SK-N-MC (cell line): ENCODE data around the gene HIRA.
"Not testable (repeated sequence)": the region's sequence is repeated elsewhere in the genome, so short reads cannot be mapped to it uniquely, and the experiment has no call there.

Experiments
- DNase-seq: peaks from one replicate; pipeline ENCODE4 v3.0.0-alpha.2; 2011; ENCODE audit warnings: low read depth, low spot score
- H3K27ac ChIP-seq: fragments of 200-600 bp; sonication (generic); 2 replicates; pipeline ENCODE4 v1.5.1; 2016; ENCODE audit warnings: mixed run types
- H3K36me3 ChIP-seq: fragments of 200-600 bp; sonication (generic); 2 replicates; pipeline ENCODE4 v1.6.1; 2017; ENCODE audit warnings: antibody characterized with exemption, low read length, mixed read lengths; ENCODE audit not compliant: insufficient read depth
- H3K4me3 ChIP-seq: fragments of 200-600 bp; sonication (generic); 2 replicates; pipeline ENCODE4 v1.5.1; 2016
- H3K9ac ChIP-seq: fragments of 200-600 bp; sonication (generic); 2 replicates; pipeline ENCODE4 v1.8.0; 2017; ENCODE audit warnings: mixed run types, mixed read lengths; ENCODE audit not compliant: insufficient read length
- H3K9me3 ChIP-seq: fragments of 200-600 bp; sonication (generic); 2 replicates; pipeline ENCODE4 v1.6.1; 2017; ENCODE audit warnings: low read depth, mild to moderate bottlenecking, antibody characterized with exemption, low read length, moderate library complexity, mixed read lengths
- EZH2 ChIP-seq: fragments of 200-600 bp; sonication (generic); IDR thresholded peaks from one replicate; pipeline ENCODE4 v1.6.1; 2017; ENCODE audit warnings: antibody characterized with exemption
- FOXP2 ChIP-seq: optimal IDR thresholded peaks from 2 replicates; pipeline ENCODE3; 2011; ENCODE audit warnings: mild to moderate bottlenecking, moderate library complexity; ENCODE audit not compliant: insufficient read depth; ENCODE audit errors: extremely low read length, control extremely low read depth
- POLR2AphosphoS5 ChIP-seq: IDR thresholded peaks from 2 replicates; pipeline ENCODE4 v1.6.1; 2012; ENCODE audit warnings: mild to moderate bottlenecking, low read depth, low read length, borderline replicate concordance

Gene HIRA

GRCh38 chr22:19330865-19331418, 100.6 kb downstream of the HIRA start:
- TF ChIP-seq FOXP2 (no peak), POLR2AphosphoS5 (no peak), EZH2 (no peak)
- Histone ChIP-seq H3K36me3 (peaks cover 56% of the 10 kb centered on the region), H3K9ac (no peak overlapping the region), H3K4me3 (no peak overlapping the region), H3K9me3 (peaks cover 3% of the 10 kb centered on the region; the same call in 1 of the 2 replicates), H3K27ac (no peak overlapping the region)
- no peak for DNase-seq

- not testable (repeated sequence) for H3K9me3 ChIP-seq, H3K4me3 ChIP-seq, DNase-seq, H3K27ac ChIP-seq, H3K9ac ChIP-seq
- H3K36me3 ChIP-seq, result peaks cover 49% of the 10 kb centered on the region
Measured at GRCh38 chr22:19330205-19330604, 101.3 kb downstream of the HIRA start.

- Histone ChIP-seq H3K27ac (no peak overlapping the region), H3K36me3 (peaks cover 42% of the 10 kb centered on the region), H3K9ac (no peak overlapping the region), H3K4me3 (no peak overlapping the region), H3K9me3 (no peaks in the 10 kb centered on the region)
- TF ChIP-seq EZH2, result no peak
- no peak for TF ChIP-seq FOXP2
- TF ChIP-seq POLR2AphosphoS5, result no peak
- no peak for DNase-seq
Measured at GRCh38 chr22:19329454-19329853, 102.1 kb downstream of the HIRA start.

GRCh38 chr22:19325296-19325948, 106.1 kb downstream of the HIRA start:
- TF ChIP-seq FOXP2 (no peak), EZH2 (no peak), POLR2AphosphoS5 (no peak)
- H3K9ac ChIP-seq, result no peak overlapping the region
- H3K36me3 ChIP-seq, result peaks cover 16% of the 10 kb centered on the region
- H3K4me3 ChIP-seq, result no peak overlapping the region
- no peaks in the 10 kb centered on the region for H3K9me3 ChIP-seq
- no peak for DNase-seq
- no peak overlapping the region for H3K27ac ChIP-seq

GRCh38 chr22:19323420-19323819, 108.1 kb downstream of the HIRA start:
- not testable (repeated sequence) for H3K4me3 ChIP-seq, H3K9ac ChIP-seq, H3K27ac ChIP-seq, DNase-seq, H3K9me3 ChIP-seq, H3K36me3 ChIP-seq

- H3K9ac ChIP-seq, result no peak overlapping the region
- no peak for DNase-seq
- no peak for TF ChIP-seq POLR2AphosphoS5
- TF ChIP-seq FOXP2, result no peak
- no peak for TF ChIP-seq EZH2
- H3K27ac ChIP-seq, result no peak overlapping the region
- H3K36me3 ChIP-seq, result no peaks in the 10 kb centered on the region
- H3K4me3 ChIP-seq, result no peak overlapping the region
- peaks cover under 1% of the 10 kb centered on the region; the same call in 1 of the 2 replicates for H3K9me3 ChIP-seq
Measured at GRCh38 chr22:19321757-19322156, 109.8 kb downstream of the HIRA start.

- not testable (repeated sequence) for H3K9me3 ChIP-seq, DNase-seq, H3K4me3 ChIP-seq, H3K27ac ChIP-seq, H3K9ac ChIP-seq, H3K36me3 ChIP-seq
Measured at GRCh38 chr22:19320136-19320535, 111.4 kb downstream of the HIRA start.

- TF ChIP-seq EZH2 (no peak), POLR2AphosphoS5 (no peak), FOXP2 (no peak)
- no peak for DNase-seq
- no peak overlapping the region for H3K4me3 ChIP-seq
- H3K36me3 ChIP-seq, result no peaks in the 10 kb centered on the region
- no peak overlapping the region for H3K9ac ChIP-seq
- H3K27ac ChIP-seq, result no peak overlapping the region
- peaks cover 4% of the 10 kb centered on the region; the same call in 1 of the 2 replicates for H3K9me3 ChIP-seq
Measured at GRCh38 chr22:19319281-19319680, 112.3 kb downstream of the HIRA start.

- Histone ChIP-seq H3K9me3 (peaks cover 4% of the 10 kb centered on the region; the same call in 1 of the 2 replicates), H3K27ac (no peak overlapping the region), H3K9ac (no peak overlapping the region), H3K4me3 (no peak overlapping the region), H3K36me3 (no peaks in the 10 kb centered on the region)
- DNase-seq, result no peak
- TF ChIP-seq POLR2AphosphoS5 (no peak), EZH2 (no peak), FOXP2 (no peak)
Measured at GRCh38 chr22:19317865-19318264, 113.7 kb downstream of the HIRA start.

- no peak for TF ChIP-seq POLR2AphosphoS5
- TF ChIP-seq EZH2, result no peak
- no peak for TF ChIP-seq FOXP2
- DNase-seq, result no peak
- no peak overlapping the region for H3K4me3 ChIP-seq
- no peak overlapping the region for H3K9ac ChIP-seq
- H3K27ac ChIP-seq, result no peak overlapping the region
- no peaks in the 10 kb centered on the region for H3K9me3 ChIP-seq
- H3K36me3 ChIP-seq, result no peaks in the 10 kb centered on the region
Measured at GRCh38 chr22:19307872-19308271, 123.7 kb downstream of the HIRA start.

- not testable (repeated sequence) for H3K9ac ChIP-seq, H3K4me3 ChIP-seq, H3K27ac ChIP-seq, DNase-seq, H3K36me3 ChIP-seq, H3K9me3 ChIP-seq
Measured at GRCh38 chr22:19306535-19306934, 125.0 kb downstream of the HIRA start.
